ENCODE data around the gene GNAT1. TPM values are rescaled to one million over a fixed set of nuclear protein-coding genes. Genes with fewer than 3 reads are reported as not detected.

GNAT1 gene
- total and polyA plus RNA-seq, 8 donors: not detected

GRCh38 chr3:50195501-50196252 is 4.3 kb downstream of the GNAT1 start:
- Histone ChIP-seq H3K4me3 (no peak overlapping the region), H3K36me3 (no peaks in the 10 kb centered on the region), H3K4me1 (peaks cover 8 to 31% (median 26%) of the 10 kb centered on the region in 4 donors), H3K27ac (no peak overlapping the region), H3K9me3 (no peaks in the 10 kb centered on the region), H3K27me3 (peaks cover 8 to 70% (median 20%) of the 10 kb centered on the region in 3 donors)
- TF ChIP-seq EP300 (IDR thresholded peaks at IDR 0.05) (no peak), POLR2AphosphoS5 (IDR thresholded peaks at IDR 0.05) (no peak), POLR2A (IDR thresholded peaks at IDR 0.05) (no peak)
- TF ChIP-seq, protein P1, sequence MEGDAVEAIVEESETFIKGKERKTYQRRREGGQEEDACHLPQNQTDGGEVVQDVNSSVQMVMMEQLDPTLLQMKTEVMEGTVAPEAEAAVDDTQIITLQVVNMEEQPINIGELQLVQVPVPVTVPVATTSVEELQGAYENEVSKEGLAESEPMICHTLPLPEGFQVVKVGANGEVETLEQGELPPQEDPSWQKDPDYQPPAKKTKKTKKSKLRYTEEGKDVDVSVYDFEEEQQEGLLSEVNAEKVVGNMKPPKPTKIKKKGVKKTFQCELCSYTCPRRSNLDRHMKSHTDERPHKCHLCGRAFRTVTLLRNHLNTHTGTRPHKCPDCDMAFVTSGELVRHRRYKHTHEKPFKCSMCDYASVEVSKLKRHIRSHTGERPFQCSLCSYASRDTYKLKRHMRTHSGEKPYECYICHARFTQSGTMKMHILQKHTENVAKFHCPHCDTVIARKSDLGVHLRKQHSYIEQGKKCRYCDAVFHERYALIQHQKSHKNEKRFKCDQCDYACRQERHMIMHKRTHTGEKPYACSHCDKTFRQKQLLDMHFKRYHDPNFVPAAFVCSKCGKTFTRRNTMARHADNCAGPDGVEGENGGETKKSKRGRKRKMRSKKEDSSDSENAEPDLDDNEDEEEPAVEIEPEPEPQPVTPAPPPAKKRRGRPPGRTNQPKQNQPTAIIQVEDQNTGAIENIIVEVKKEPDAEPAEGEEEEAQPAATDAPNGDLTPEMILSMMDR (IDR thresholded peaks at IDR 0.05): no peak
- intact Hi-C loops (cut with DNase I; ENCODE audit: low total_unique reads): no loop called here
- DNase-seq: peak in 1 of 2 donors; percentile 40
- WGBS, 5 donors: 36 to 62% (median 48%) methylated on average over 2 to 4 of the region's 4 CpGs

DNA sequence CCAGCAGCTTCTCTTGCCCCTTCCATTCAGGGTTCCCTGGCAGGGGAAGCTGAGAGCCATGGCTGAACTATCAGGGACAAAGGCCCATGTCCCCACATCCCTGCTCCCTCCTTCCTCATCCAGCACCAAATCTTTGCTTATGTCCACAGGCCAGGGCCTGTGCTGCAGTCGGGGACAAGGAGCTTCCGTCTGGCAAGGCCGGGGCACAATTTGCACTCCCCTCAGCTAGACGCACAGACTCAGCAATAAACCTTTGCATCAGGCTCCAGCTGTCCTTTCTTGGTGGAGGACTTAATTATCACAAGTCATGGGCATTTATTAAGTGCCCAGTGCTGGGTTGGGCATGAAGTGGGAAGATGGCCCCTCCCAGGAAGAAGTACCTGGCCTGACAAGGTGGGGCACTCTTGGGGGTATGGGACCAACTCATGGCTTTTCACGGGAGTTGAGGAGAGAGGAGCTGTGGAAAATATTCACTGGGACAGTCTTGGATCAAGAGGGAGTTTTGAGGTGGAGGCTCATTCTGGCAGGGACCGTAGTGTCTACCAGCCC is 4.9 kb downstream of the GNAT1 start:
- TF ChIP-seq POLR2AphosphoS5 (IDR thresholded peaks at IDR 0.05) (no peak), EP300 (IDR thresholded peaks at IDR 0.05) (no peak), POLR2A (IDR thresholded peaks at IDR 0.05) (no peak)
- TF ChIP-seq, protein P1 (IDR thresholded peaks at IDR 0.05): no peak
- no peak overlapping the region for H3K4me3 ChIP-seq
- H3K27me3 ChIP-seq: peaks cover 8 to 77% (median 20%) of the 10 kb centered on the region in 3 donors
- no peaks in the 10 kb centered on the region for H3K9me3 ChIP-seq
- intact Hi-C loops (cut with DNase I; ENCODE audit: low total_unique reads): no loop called here
- H3K4me1 ChIP-seq: peaks cover 8 to 31% (median 26%) of the 10 kb centered on the region in 4 donors
- WGBS, 5 donors: 74 to 82% (median 77%) methylated on average over 5 to 6 of the region's 6 CpGs
- no peaks in the 10 kb centered on the region for H3K36me3 ChIP-seq
- DNase-seq: no peak
- no peak overlapping the region for H3K27ac ChIP-seq

GRCh38 chr3:50201573-50202315 is 10.3 kb downstream of the GNAT1 start:
- Histone ChIP-seq H3K4me1 (peaks cover 15 to 24% (median 19%) of the 10 kb centered on the region in 4 donors), H3K27me3 (peaks cover 9 to 83% (median 38%) of the 10 kb centered on the region in 3 donors), H3K4me3 (no peak overlapping the region), H3K36me3 (no peaks in the 10 kb centered on the region), H3K27ac (no peak overlapping the region), H3K9me3 (no peaks in the 10 kb centered on the region)
- TF ChIP-seq POLR2AphosphoS5 (IDR thresholded peaks at IDR 0.05) (no peak), EP300 (IDR thresholded peaks at IDR 0.05) (no peak), POLR2A (IDR thresholded peaks at IDR 0.05) (no peak)
- TF ChIP-seq, protein P1 (IDR thresholded peaks at IDR 0.05): no peak
- no peak for DNase-seq
- 76 to 86% (median 79%) methylated on average over 7 to 10 of the region's 10 CpGs for WGBS, 5 donors
- intact Hi-C loops (cut with DNase I; ENCODE audit: low total_unique reads): no loop called here

GRCh38 chr3:50202353-50203112 is 11.1 kb downstream of the GNAT1 start:
- H3K4me1 ChIP-seq: peaks cover 15 to 24% (median 19%) of the 10 kb centered on the region in 4 donors
- H3K4me3 ChIP-seq: no peak overlapping the region
- intact Hi-C loops (cut with DNase I; ENCODE audit: low total_unique reads): no loop called here
- no peak overlapping the region for H3K27ac ChIP-seq
- peaks cover 9 to 85% (median 38%) of the 10 kb centered on the region in 3 donors for H3K27me3 ChIP-seq
- no peaks in the 10 kb centered on the region for H3K36me3 ChIP-seq
- DNase-seq: no peak
- no peak for TF ChIP-seq POLR2AphosphoS5 (IDR thresholded peaks at IDR 0.05)
- no peak for TF ChIP-seq POLR2A (IDR thresholded peaks at IDR 0.05)
- TF ChIP-seq, protein P1 (IDR thresholded peaks at IDR 0.05): no peak
- TF ChIP-seq EP300 (IDR thresholded peaks at IDR 0.05): no peak
- no peaks in the 10 kb centered on the region for H3K9me3 ChIP-seq
- WGBS, 5 donors: 85 to 87% (median 87%) methylated on average over 16 of the region's 16 CpGs
